ENCODE results near the gene FMN1.

- TF ChIP-seq TAF1 (IDR thresholded peaks at IDR 0.05; ENCODE audit: borderline replicate concordance, low read depth, low read length) (no peak), POLR2A (IDR thresholded peaks at IDR 0.05; ENCODE audit: low read depth, low read length) (no peak), POLR2AphosphoS5 (IDR thresholded peaks at IDR 0.05; ENCODE audit: low read depth, low read length) (no peak)
Measured at GRCh38 chr15:33044598-33044997, 149.9 kb downstream of the FMN1 start.

Data from GM12892 (cell line).